Caco-2 (cell line): Measurements from ENCODE around the gene NEAT1. TPM values are rescaled to one million over a fixed set of nuclear protein-coding genes. Genes with fewer than 3 reads are reported as not detected.

ENCODE experiments used
- BruUV-seq: library from RNA; stranded (reverse); fragments of 400-500 nt; replicated peaks from 2 replicates; lab custom pipeline; 2021; lab: Mats Ljungman, UMichigan
- CTCF ChIA-PET: fragments of 300-600 bp; sonication (Branson Sonifier 250); formaldehyde crosslinking; loops from one replicate; lab custom pipeline; 2022; ENCODE audit warnings: antibody characterized with exemption; lab: Charles Lee
- POLR2A ChIA-PET: fragments of 300-600 bp; sonication (Branson Sonifier 250); formaldehyde crosslinking; loops from one replicate; lab custom pipeline; 2022; ENCODE audit warnings: antibody characterized with exemption; lab: Charles Lee
- DNase-seq, 2 experiments: peaks; one replicate each; pipeline versions ENCODE4 v3.0.0 to v3.0.0-alpha.2; 2020 to 2022
- H3K27me3 ChIP-seq: replicated peaks from 2 replicates; pipeline ENCODE4 v1.6.0; 2011; ENCODE audit warnings: low read length; ENCODE audit not compliant: control insufficient read depth, insufficient read depth
- H3K36me3 ChIP-seq: 2 replicates; pipeline ENCODE4 v1.5.1; 2011; ENCODE audit warnings: low read length; ENCODE audit not compliant: control insufficient read depth, insufficient read depth
- H3K4me1 ChIP-seq: fragments of 250-450 bp; sonication (Bioruptor Pico); 2 replicates; pipeline ENCODE4 v1.5.1; 2020; ENCODE audit warnings: mild to moderate bottlenecking
- H3K4me3 ChIP-seq: 2 replicates; pipeline ENCODE4 v1.5.1; 2011; ENCODE audit warnings: low read depth, mild to moderate bottlenecking, control low read depth, low read length
- H3K9me3 ChIP-seq: fragments of 250-450 bp; sonication (Bioruptor Pico); 2 replicates; pipeline ENCODE4 v1.5.1; 2020; ENCODE audit warnings: mild to moderate bottlenecking, moderate library complexity
- H3K27ac Mint-ChIP-seq: one replicate; pipeline ENCODE4 v1.8.0; 2022; ENCODE audit warnings: mixed read lengths; ENCODE audit not compliant: unreplicated experiment
- H3K27me3 Mint-ChIP-seq: one replicate; pipeline ENCODE4 v1.8.0; 2022; ENCODE audit warnings: mixed read lengths; ENCODE audit not compliant: insufficient read depth, unreplicated experiment
- H3K36me3 Mint-ChIP-seq: one replicate; pipeline ENCODE4 v1.8.0; 2022; ENCODE audit warnings: mild to moderate bottlenecking, mixed read lengths; ENCODE audit not compliant: insufficient read depth, unreplicated experiment
- H3K4me1 Mint-ChIP-seq: one replicate; pipeline ENCODE4 v1.8.0; 2022; ENCODE audit warnings: low read depth, mixed read lengths; ENCODE audit not compliant: unreplicated experiment
- H3K4me3 Mint-ChIP-seq: one replicate; pipeline ENCODE4 v1.8.0; 2022; ENCODE audit warnings: mild to moderate bottlenecking, moderate library complexity, mixed read lengths; ENCODE audit not compliant: unreplicated experiment
- H3K9me3 Mint-ChIP-seq: one replicate; pipeline ENCODE4 v1.8.0; 2022; ENCODE audit warnings: mixed read lengths; ENCODE audit not compliant: unreplicated experiment
- intact Hi-C: fragments of 100-400 bp; cut with micrococcal nuclease; formaldehyde crosslinking; loops from one replicate; pipeline ENCODE4 v1.10.0; 2022; ENCODE audit not compliant: unreplicated experiment
- total RNA-seq: library from RNA; stranded (reverse); gene quantifications from 2 replicates; pipeline ENCODE4 v1.2.3, GENCODE V29; 2022
- TF ChIP-seq, protein P1 (sequence below), 2 experiments: fragments of 200-600 bp in 1 of 2; IDR thresholded peaks; 1 replicate in 1 of 2; 2 replicates in 1 of 2; pipeline versions ENCODE4 v1.5.1 to v1.8.0; 2011 to 2022; ENCODE audit warnings: antibody characterized with exemption in 1 of 2, control low read depth in 1 of 2, inconsistent platforms in 1 of 2, low read depth in 1 of 2, low read length in 1 of 2, mild to moderate bottlenecking in 1 of 2, moderate library complexity in 1 of 2; ENCODE audit not compliant: insufficient read depth in 1 of 2, severe bottlenecking in 1 of 2, unreplicated experiment in 1 of 2

NEAT1 gene
- total RNA-seq, 1 experiment from 2014 or later, result 254 TPM

DNA sequence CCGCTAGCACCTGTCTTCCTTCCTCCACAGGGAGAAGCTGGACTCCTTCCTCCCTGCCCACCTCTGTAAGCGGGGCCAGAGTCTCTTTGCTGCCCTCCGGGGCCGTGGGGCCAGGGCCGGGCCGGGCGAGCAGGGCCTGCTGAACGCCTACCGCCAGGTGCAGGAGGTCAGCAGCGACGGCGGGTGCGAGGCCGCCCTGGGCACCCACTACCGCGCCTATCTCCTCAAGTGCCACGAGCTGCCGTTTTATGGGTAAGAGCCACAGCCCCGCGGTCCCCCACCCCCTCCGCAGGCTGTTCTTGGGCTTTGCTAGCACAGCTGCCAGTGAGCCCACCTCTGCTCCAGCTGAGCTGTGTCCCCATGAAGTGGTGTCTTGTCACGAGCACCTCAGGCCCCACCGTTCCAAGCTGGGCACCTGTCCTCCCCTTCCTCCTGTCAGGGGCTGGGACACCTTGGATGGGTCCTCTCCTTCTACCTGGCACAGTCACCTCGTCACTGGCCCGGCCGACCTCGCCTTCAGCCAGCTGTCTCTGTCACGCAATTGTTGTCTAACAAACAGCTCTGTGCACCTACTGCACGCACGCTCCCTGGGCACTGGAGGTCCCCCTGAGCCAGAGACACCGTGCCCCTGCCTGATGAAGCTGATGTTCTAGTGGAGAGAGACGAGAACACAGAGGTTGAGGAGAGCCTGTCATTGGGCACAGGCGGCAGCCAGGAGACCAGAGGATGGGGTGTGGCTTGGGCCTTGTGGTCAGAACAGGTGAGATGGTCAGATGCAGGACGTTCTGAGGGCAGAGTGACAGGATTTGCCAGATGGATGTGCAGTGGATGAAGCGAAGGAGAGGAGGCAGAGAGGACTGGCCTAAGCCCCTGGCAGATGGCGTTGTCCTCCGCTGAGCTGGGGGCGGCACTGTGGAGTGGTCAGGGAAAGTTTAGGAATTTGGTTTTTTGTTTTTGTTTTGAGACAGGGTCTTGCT is 25.5 kb upstream of the NEAT1 start:
- POLR2A ChIA-PET, result no interaction called here
- intact Hi-C loops, result no loop called here
- no peak overlapping the region for H3K4me3 ChIP-seq

GRCh38 chr11:65398362-65398910 is 24.2 kb upstream of the NEAT1 start:
- no peak for DNase-seq
- no TSS peak for BruUV-seq
- CTCF ChIA-PET, result interaction anchor here (0.7 to 1.3 kb wide), 2 partner anchors 18 to 927 kb away, joined by 3 to 7 read pairs; no protein-coding TSS in a partner anchor
- Mint-ChIP-seq H3K27ac (peak overlapping the region; percentile 55), H3K4me3 (no peak overlapping the region), H3K36me3 (peaks cover 61% of the 10 kb centered on the region), H3K4me1 (peaks cover 4% of the 10 kb centered on the region), H3K9me3 (no peaks in the 10 kb centered on the region), H3K27me3 (no peaks in the 10 kb centered on the region)
- H3K4me1 ChIP-seq, result 0 out of 2 replicates have a peak, but pooled peaks cover 3% of the 10 kb centered on the region
- TF ChIP-seq, protein P1, sequence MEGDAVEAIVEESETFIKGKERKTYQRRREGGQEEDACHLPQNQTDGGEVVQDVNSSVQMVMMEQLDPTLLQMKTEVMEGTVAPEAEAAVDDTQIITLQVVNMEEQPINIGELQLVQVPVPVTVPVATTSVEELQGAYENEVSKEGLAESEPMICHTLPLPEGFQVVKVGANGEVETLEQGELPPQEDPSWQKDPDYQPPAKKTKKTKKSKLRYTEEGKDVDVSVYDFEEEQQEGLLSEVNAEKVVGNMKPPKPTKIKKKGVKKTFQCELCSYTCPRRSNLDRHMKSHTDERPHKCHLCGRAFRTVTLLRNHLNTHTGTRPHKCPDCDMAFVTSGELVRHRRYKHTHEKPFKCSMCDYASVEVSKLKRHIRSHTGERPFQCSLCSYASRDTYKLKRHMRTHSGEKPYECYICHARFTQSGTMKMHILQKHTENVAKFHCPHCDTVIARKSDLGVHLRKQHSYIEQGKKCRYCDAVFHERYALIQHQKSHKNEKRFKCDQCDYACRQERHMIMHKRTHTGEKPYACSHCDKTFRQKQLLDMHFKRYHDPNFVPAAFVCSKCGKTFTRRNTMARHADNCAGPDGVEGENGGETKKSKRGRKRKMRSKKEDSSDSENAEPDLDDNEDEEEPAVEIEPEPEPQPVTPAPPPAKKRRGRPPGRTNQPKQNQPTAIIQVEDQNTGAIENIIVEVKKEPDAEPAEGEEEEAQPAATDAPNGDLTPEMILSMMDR (IDR thresholded peaks at IDR 0.05; ENCODE audit: insufficient read depth in 1 of 2, low read depth in 1 of 2, low read length in 1 of 2, severe bottlenecking in 1 of 2, unreplicated experiment in 1 of 2), result no peak
- no peaks in the 10 kb centered on the region for H3K27me3 ChIP-seq
- H3K9me3 ChIP-seq, result no peaks in the 10 kb centered on the region
- peaks cover 3% of the 10 kb centered on the region for H3K36me3 ChIP-seq
- POLR2A ChIA-PET, result no interaction called here
- intact Hi-C loops, result no loop called here
- no peak overlapping the region for H3K4me3 ChIP-seq

More for the DNA sequence above, 25.5 kb upstream of the NEAT1 start:
- Mint-ChIP-seq H3K36me3 (peaks cover 56% of the 10 kb centered on the region), H3K27ac (no peak overlapping the region), H3K9me3 (no peaks in the 10 kb centered on the region), H3K27me3 (no peaks in the 10 kb centered on the region), H3K4me1 (peaks cover 4% of the 10 kb centered on the region), H3K4me3 (no peak overlapping the region)
- H3K27me3 ChIP-seq, result no peaks in the 10 kb centered on the region
- BruUV-seq, result no TSS peak
- H3K36me3 ChIP-seq, result peaks cover 3% of the 10 kb centered on the region
- H3K9me3 ChIP-seq, result no peaks in the 10 kb centered on the region
- TF ChIP-seq, protein P1 (IDR thresholded peaks at IDR 0.05; ENCODE audit: insufficient read depth in 1 of 2, low read depth in 1 of 2, low read length in 1 of 2, severe bottlenecking in 1 of 2, unreplicated experiment in 1 of 2), result no peak
- H3K4me1 ChIP-seq, result 0 out of 2 replicates have a peak, but pooled peaks cover 3% of the 10 kb centered on the region
- no peak for DNase-seq
- CTCF ChIA-PET, result interaction anchor here (1.1 to 1.3 kb wide), 2 partner anchors 20 to 26 kb away, joined by 3 to 4 read pairs; no protein-coding TSS in a partner anchor

DNA sequence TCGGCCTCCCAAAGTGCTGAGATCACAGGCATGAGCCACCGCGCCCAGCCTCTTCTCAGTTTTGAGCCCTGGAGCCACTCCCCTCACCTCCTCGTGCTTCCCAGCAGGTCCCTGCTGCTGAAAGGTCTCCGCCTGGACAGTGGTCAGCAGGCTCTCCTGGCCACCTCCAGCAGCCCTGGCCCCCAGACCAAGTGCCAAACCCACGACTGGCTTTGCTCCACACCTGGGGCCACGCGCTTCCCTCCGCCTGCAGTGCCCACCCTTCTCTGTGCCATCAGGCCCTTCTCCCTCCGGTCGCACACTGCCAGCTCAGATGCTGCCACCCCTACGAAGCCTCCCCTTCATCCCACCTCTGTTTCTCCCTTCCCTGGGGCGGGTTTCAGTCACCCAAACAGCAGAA is 23.3 kb upstream of the NEAT1 start:
- Histone ChIP-seq H3K9me3 (no peaks in the 10 kb centered on the region), H3K36me3 (peaks cover 4% of the 10 kb centered on the region), H3K4me3 (no peak overlapping the region), H3K27me3 (no peaks in the 10 kb centered on the region), H3K4me1 (0 out of 2 replicates have a peak, but pooled peaks cover 3% of the 10 kb centered on the region)
- Mint-ChIP-seq H3K36me3 (peaks cover 69% of the 10 kb centered on the region), H3K27me3 (no peaks in the 10 kb centered on the region), H3K4me3 (no peak overlapping the region), H3K4me1 (peaks cover 4% of the 10 kb centered on the region), H3K9me3 (no peaks in the 10 kb centered on the region), H3K27ac (no peak overlapping the region)
- ChIA-PET CTCF (interaction anchor here (0.6 to 0.7 kb wide), 2 partner anchors 173 to 926 kb away, joined by 3 to 7 read pairs; partner anchors contain the start of gene FAM89B), POLR2A (no interaction called here)
- no TSS peak for BruUV-seq
- intact Hi-C loops, result no loop called here
- TF ChIP-seq, protein P1 (IDR thresholded peaks at IDR 0.05; ENCODE audit: insufficient read depth in 1 of 2, low read depth in 1 of 2, low read length in 1 of 2, severe bottlenecking in 1 of 2, unreplicated experiment in 1 of 2), result no peak
- no peak for DNase-seq
